CD4-positive, alpha-beta T cell treated with Interleukin-4 for 4 hours (primary cell): ENCODE measurements around the gene PTPRD.

Experiments
- DNase-seq: peaks from one replicate; pipeline ENCODE4 v3.0.0-alpha.2; 2020

PTPRD gene

GRCh38 chr9:10146517-10147331 lies 466.1 kb downstream of the PTPRD start:
- DNase-seq = no peak

GRCh38 chr9:10144355-10144754 lies 468.4 kb downstream of the PTPRD start:
- DNase-seq = no peak

- no peak for DNase-seq
Measured at GRCh38 chr9:10135553-10135952, 477.2 kb downstream of the PTPRD start.

- DNase-seq = no peak
Measured at GRCh38 chr9:10134266-10134665, 478.5 kb downstream of the PTPRD start.

GRCh38 chr9:10130061-10130675 lies 482.6 kb downstream of the PTPRD start:
- no peak for DNase-seq

- DNase-seq = no peak
Measured at GRCh38 chr9:10127867-10128266, 484.9 kb downstream of the PTPRD start.

- DNase-seq = no peak
Measured at GRCh38 chr9:10112798-10113197, 500.0 kb downstream of the PTPRD start.

GRCh38 chr9:10112070-10112469 lies 500.7 kb downstream of the PTPRD start:
- DNase-seq = no peak

GRCh38 chr9:10108815-10109214 lies 504.0 kb downstream of the PTPRD start:
- DNase-seq = no peak

- no peak for DNase-seq
Measured at GRCh38 chr9:10104774-10105173, 508.0 kb downstream of the PTPRD start.

- no peak for DNase-seq
Measured at GRCh38 chr9:10095208-10095607, 517.6 kb downstream of the PTPRD start.

GRCh38 chr9:10094563-10094962 lies 518.2 kb downstream of the PTPRD start:
- DNase-seq = no peak

- no peak for DNase-seq
Measured at GRCh38 chr9:10080012-10080411, 532.8 kb downstream of the PTPRD start.

GRCh38 chr9:10079284-10079964 lies 533.4 kb downstream of the PTPRD start:
- DNase-seq = no peak

GRCh38 chr9:10071579-10071978 lies 541.2 kb downstream of the PTPRD start:
- DNase-seq = no peak

GRCh38 chr9:10062629-10063395 lies 550.0 kb downstream of the PTPRD start:
- no peak for DNase-seq

- no peak for DNase-seq
Measured at GRCh38 chr9:10059044-10059443, 553.8 kb downstream of the PTPRD start.

GRCh38 chr9:10055886-10056395 lies 556.9 kb downstream of the PTPRD start:
- DNase-seq = no peak

- no peak for DNase-seq
Measured at GRCh38 chr9:10054456-10054855, 558.3 kb downstream of the PTPRD start.

- DNase-seq = no peak
Measured at GRCh38 chr9:10052916-10053315, 559.9 kb downstream of the PTPRD start.

GRCh38 chr9:10052181-10052580 lies 560.6 kb downstream of the PTPRD start:
- DNase-seq = no peak

- DNase-seq = no peak
Measured at GRCh38 chr9:10050016-10050415, 562.8 kb downstream of the PTPRD start.

GRCh38 chr9:10048994-10049393 lies 563.8 kb downstream of the PTPRD start:
- no peak for DNase-seq
